Heart left ventricle (tissue), 13 donors: ENCODE data around the gene PLCG2.

ENCODE experiments used
- POLR2A ChIP-seq, 2 donors: fragments of 450-650 bp; IDR thresholded peaks; one replicate each; pipeline ENCODE4 v1.6.1; 2017; ENCODE audit warnings: antibody characterized with exemption in 2 of 2, mild to moderate bottlenecking in 2 of 2, moderate library complexity in 2 of 2
- TF ChIP-seq, protein P1 (sequence below), 12 donors: fragments of 200-600 bp; sonication (generic) in 4 of 12; IDR thresholded peaks; one replicate each; pipeline versions ENCODE4 v1.5.0 to v1.8.0; 2018 to 2022; ENCODE audit warnings: antibody characterized with exemption in 12 of 12, mild to moderate bottlenecking in 5 of 12
- donor health status: ischemic (EF 13 %, LVEDD 7.1; RV severe dilation, severe dysfunction).
- donor health status: DM: no; HTN: yes; CAD: no.
- donor health status: DM: no; HTN: no; CAD: no.
- donor health status: ischemic (EF 25% LVEDD 6.9; RV normal size, moderate dysfunction).
- donor health status: ischemic (EF 25% LVEDD 5.7; RV mildly dilated, moderate dysfunction).
- donor health status: ischemic (EF 35%, LVEDD 5.7; RV mildly dilated, moderate dysfunction).
- donor health status: nonischemic (EF 11% LVEDD 7.7; RV severe dilation, severe dysfunction).
- donor health status: DM: yes; HTN: yes; CAD: no.
- donor health status: PGD.
- donor health status: ischemic (EF 29% LVEDD 5.4; RV normal size, mild dysfunction).
- donor health status: nonischemic (EF 23%, LVEDD 6.1; RV moderate dilation, normal function).

DNA sequence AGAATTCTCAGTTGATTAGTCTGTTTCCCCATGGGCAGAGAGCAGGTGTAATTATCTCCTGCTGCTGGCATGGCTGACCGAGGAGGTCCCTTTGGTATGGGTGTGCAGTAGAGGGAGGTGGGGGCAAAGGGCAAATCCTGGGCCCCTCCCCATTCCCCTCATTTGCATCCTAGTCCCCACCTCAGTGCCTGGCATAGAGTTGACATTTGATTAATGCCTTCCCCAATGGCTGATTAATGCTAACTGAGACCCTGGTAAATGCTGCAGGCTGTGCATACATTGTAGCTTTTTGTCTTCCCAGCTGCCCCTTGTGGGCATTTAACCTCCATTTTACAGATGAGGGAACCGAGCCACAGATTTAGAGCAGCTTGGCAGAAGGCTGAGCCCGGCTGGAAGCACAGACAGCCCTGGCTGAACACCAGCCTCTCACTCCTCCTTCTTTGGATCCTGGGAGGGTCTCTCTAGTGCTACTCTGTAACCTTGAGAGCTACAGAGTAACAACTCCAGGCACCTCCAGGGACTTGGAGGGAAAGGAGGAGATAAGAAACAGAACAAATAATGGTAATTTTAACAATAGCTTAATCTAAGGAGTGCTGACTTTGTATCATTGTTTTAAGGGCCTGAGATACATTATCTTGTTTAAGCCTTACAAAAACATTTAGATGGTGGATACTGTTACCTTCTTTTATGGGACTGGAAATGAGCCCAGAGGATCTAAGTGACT, 5.1 kb downstream of the PLCG2 start:
- TF ChIP-seq, protein P1, sequence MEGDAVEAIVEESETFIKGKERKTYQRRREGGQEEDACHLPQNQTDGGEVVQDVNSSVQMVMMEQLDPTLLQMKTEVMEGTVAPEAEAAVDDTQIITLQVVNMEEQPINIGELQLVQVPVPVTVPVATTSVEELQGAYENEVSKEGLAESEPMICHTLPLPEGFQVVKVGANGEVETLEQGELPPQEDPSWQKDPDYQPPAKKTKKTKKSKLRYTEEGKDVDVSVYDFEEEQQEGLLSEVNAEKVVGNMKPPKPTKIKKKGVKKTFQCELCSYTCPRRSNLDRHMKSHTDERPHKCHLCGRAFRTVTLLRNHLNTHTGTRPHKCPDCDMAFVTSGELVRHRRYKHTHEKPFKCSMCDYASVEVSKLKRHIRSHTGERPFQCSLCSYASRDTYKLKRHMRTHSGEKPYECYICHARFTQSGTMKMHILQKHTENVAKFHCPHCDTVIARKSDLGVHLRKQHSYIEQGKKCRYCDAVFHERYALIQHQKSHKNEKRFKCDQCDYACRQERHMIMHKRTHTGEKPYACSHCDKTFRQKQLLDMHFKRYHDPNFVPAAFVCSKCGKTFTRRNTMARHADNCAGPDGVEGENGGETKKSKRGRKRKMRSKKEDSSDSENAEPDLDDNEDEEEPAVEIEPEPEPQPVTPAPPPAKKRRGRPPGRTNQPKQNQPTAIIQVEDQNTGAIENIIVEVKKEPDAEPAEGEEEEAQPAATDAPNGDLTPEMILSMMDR (IDR thresholded peaks at IDR 0.05): no peak
- TF ChIP-seq POLR2A (IDR thresholded peaks at IDR 0.05): no peak
